ENCODE measurements around the gene ARHGEF28. TPM values are rescaled to one million over a fixed set of nuclear protein-coding genes. Genes with fewer than 3 reads are reported as not detected.

The ARHGEF28 gene
- total RNA-seq, 1 experiment from 2014 or later: 6.1 TPM

- TF ChIP-seq REST (IDR thresholded peaks at IDR 0.05; ENCODE audit: low read depth): no peak
These were observed 38.1 kb upstream of the ARHGEF28 start (continued) for GRCh38 chr5:73587923-73588322.

DNA sequence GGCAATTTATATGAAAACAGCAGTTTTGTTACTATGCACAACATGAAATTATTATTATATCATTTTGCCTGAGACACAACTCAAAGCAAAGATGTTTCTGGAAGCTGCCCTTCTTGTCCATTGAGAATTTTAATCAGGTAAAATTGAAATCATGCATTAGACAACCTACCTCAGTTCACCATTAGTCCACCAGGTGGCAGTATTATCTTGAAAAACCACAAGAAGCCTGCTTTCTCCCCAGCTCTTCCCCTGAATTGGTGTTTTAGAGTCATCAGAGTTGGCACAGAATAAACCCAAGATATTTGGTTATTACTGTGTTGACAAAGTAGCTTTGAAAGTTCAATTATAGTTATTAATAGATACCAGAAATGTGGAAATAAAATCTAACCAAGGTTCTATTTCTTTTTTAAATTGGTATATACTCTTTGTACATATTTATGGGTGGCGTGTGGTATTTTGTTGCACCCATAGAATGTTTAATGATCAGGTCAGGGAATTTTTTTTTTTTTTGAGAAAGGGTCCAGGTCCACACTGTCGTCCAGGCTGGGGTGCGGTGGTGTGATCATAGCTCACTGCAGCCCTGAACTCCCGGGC is 34.8 kb upstream of the ARHGEF28 start:
- TF ChIP-seq RAD21 (IDR thresholded peaks at IDR 0.05; ENCODE audit: low read depth) (peak; percentile 92), CTCF (IDR thresholded peaks at IDR 0.05 in 2 of 3, conservative IDR thresholded peaks at IDR 0.05 in 1 of 3; ENCODE audit: borderline replicate concordance in 1 of 3, insufficient read depth in 1 of 3, low read depth in 2 of 3, low read length in 2 of 3) (peak; percentile 59 to 85 (median 80); a peak in 5 of 6 replicates), TCF7L2 (IDR thresholded peaks at IDR 0.05; ENCODE audit: borderline replicate concordance, extremely low read depth, insufficient read depth, insufficient read length) (no peak)
- Histone ChIP-seq H4K20me1 (ENCODE audit: insufficient read depth) (no peaks in the 10 kb centered on the region), H3K27me3 (ENCODE audit: insufficient read depth, low read length) (no peaks in the 10 kb centered on the region), H3K27ac (ENCODE audit: low read depth, low read length) (no peak overlapping the region), H3K36me3 (ENCODE audit: control insufficient read depth in 1 of 2, insufficient read depth in 2 of 2, low read length in 2 of 2) (no peaks in the 10 kb centered on the region), H3K4me1 (ENCODE audit: control insufficient read depth in 1 of 2, insufficient read depth in 2 of 2, low read length in 2 of 2) (no peaks in the 10 kb centered on the region), H2AFZ (ENCODE audit: low read depth, low read length, poor library complexity, severe bottlenecking) (no peak overlapping the region), H3K9me2 (ENCODE audit: insufficient read depth) (no peaks in the 10 kb centered on the region), H3K9me3 (ENCODE audit: control insufficient read depth in 1 of 2, insufficient read depth in 1 of 2, low read depth in 1 of 2, low read length in 2 of 2) (no peaks in the 10 kb centered on the region), H3K9ac (ENCODE audit: low read length) (no peak overlapping the region), H3K4me2 (ENCODE audit: low read length) (no peak overlapping the region), H3K79me2 (ENCODE audit: insufficient read depth, low read length) (no peaks in the 10 kb centered on the region), H3K4me3 (replicated peaks in 1 of 2; ENCODE audit: low read depth in 1 of 2, low read length in 2 of 2) (no peak overlapping the region)
- BruUV-seq (replicated peaks): no TSS peak
- RAD21 ChIA-PET (ENCODE audit: low non-redundant PET in 1 of 2, low total read pairs in 2 of 2, uncharacterized antibody in 2 of 2, unreplicated experiment in 2 of 2): interaction anchor here (0.6 to 1.8 kb wide), 6 partner anchors 102 to 204 kb away, joined by 3 to 11 read pairs (median 5); no protein-coding TSS in a partner anchor
- CTCF ChIA-PET: interaction anchor here (0.5 to 6.6 kb wide), 15 partner anchors 13 to 1058 kb away, joined by 3 to 112 read pairs (median 3); partner anchors contain the start of gene BTF3
- peak; percentile 83 for DNase-seq (ENCODE audit: low read depth, low spot score)
- intact Hi-C loops (cut with micrococcal nuclease): loop anchor here (1.0 to 10.0 kb wide), 4 partner anchors 102 to 1058 kb away; no protein-coding TSS in a partner anchor
- peak; percentile 84 for ATAC-seq
- POLR2A ChIA-PET: no interaction called here
